A549 treated with CpdA at 1 μM for 4 hours (cell line): ENCODE measurements around the gene DUSP19. TPM values are rescaled to one million over a fixed set of nuclear protein-coding genes. Genes with fewer than 3 reads are reported as not detected.

Experiments used
- total RNA-seq: library from RNA; stranded (reverse); fragments of 200-300 nt; extraction: Qiagen RNA extraction; gene quantifications from 5 replicates; pipeline ENCODE4 v1.2.3, GENCODE V29; 2022; ENCODE audit warnings: low read depth

The DUSP19 gene
- total RNA-seq = 0.57 to 1.3 TPM (median 0.61 TPM) in 5 replicates

GRCh38 chr2:183078464-183079138, at the start of gene DUSP19:
DUSP19 (plus strand) TSS chr2:183078747; CDS start chr2:183078934, 187 bp downstream.

GRCh38 chr2:183038341-183039300, 39.9 kb upstream of the DUSP19 start, which contains the start of gene NCKAP1:
NCKAP1 (minus strand) TSS chr2:183038457; CDS start chr2:183038099, 358 bp downstream.

DNA sequence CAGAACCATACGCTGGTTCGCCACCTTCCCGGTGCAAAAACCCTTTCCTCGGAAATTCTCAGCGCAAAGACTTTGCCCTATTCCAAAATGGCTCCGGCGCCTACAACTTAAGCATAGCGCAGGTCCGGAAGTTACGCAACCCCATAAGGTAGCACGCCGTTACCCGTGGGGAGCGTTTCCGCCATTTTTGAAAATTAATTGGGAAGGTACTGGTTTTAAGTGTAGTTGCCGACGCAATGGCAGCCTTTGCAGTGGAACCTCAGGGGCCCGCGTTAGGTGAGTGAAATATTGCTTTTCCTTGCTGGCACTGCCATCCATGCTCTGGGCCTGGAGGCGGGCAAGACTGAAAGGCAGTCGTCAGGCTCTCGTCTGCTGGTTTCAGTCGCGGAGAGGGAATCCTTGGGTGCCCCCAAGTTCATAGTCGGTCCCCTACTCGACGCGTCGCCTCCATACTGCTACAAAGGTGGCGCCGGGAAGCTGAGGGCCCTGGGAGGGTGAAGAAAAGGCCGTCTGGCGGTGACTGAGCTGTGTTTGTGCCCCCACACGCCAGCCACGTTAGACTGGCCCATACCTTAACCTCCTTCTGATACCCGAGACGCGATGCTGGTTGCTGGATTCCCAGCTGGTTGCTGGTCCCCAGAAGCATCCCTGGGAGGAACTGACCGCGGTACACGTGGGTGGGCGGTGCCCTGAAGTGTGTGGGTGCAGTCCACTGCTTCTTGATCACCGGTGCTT, 45.8 kb downstream of the DUSP19 start, which contains the start of gene NUP35:
Gene NUP35, plus strand, starts transcription at position 222 of the 735 bp plus-strand sequence. Its CDS starts 15 bp downstream, at position 237.

Other genes with a start within 250 kb of the DUSP19 start
- 0.03 TPM in 1 of 5 replicates, not detected in the others for gene FRZB, start 212.1 kb upstream of the DUSP19 start, total RNA-seq
- gene NCKAP1, start 40.3 kb upstream of the DUSP19 start, total RNA-seq = 91.0 to 110 TPM (median 106 TPM) in 5 replicates
- gene NUP35, start 45.7 kb downstream of the DUSP19 start, total RNA-seq = 33.7 to 50.0 TPM (median 36.3 TPM) in 5 replicates